ENCODE results near the gene DGAT2. TPM values are rescaled to one million over a fixed set of nuclear protein-coding genes. Genes with fewer than 3 reads are reported as not detected.
A peak's percentile ranks its signal among the peaks of the same experiment; 100 is the strongest.

Gene DGAT2
- polyA plus RNA-seq, 2 donors, result 13.4 to 17.2 TPM

DNA sequence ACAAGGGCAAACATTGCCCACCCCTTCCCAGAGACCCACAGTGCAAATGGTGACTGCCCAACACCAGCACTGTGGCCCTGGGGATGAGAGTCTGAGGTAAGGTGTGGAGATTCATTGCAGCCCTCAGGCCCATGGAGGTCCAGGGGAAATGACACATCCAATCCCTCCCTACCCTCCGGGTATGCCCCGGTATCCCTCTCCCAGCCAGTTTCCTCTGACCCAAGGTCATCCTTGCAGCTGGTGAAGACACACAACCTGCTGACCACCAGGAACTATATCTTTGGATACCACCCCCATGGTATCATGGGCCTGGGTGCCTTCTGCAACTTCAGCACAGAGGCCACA, 27.5 kb downstream of the DGAT2 start:
- H3K9me3 ChIP-seq (ENCODE audit: control insufficient read depth in 2 of 2, insufficient read depth in 1 of 2, low read depth in 1 of 2, low read length in 1 of 2), result no peaks in the 10 kb centered on the region

DNA sequence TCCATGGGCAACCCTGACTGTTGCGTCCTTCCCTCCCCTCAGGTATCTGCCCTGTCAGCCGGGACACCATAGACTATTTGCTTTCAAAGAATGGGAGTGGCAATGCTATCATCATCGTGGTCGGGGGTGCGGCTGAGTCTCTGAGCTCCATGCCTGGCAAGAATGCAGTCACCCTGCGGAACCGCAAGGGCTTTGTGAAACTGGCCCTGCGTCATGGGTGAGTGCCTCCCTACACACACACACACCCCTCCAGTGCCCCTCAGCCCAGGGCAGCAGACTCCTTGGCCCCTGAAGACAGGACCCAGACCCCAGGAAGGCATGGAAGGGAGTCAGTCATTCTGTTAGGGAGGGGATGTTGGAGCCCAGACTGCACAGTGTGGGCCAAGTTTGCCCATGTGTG, 28.5 kb downstream of the DGAT2 start:
- H3K9me3 ChIP-seq (ENCODE audit: control insufficient read depth in 2 of 2, insufficient read depth in 1 of 2, low read depth in 1 of 2, low read length in 1 of 2), result no peaks in the 10 kb centered on the region
- H3K27me3 ChIP-seq (ENCODE audit: control insufficient read depth in 1 of 2, insufficient read depth in 2 of 2, low read length in 2 of 2), result no peaks in the 10 kb centered on the region
- 81 to 83% methylated on average over 8 of the region's 8 CpGs for WGBS, 2 donors
- no peak overlapping the region for H3K27ac ChIP-seq (ENCODE audit: low read depth in 2 of 2, low read length in 1 of 2)
- peaks cover 0 to 3% of the 10 kb centered on the region in 2 donors for H3K36me3 ChIP-seq (ENCODE audit: control insufficient read depth in 2 of 2, insufficient read depth in 2 of 2, low read length in 1 of 2)
- peaks cover 8 to 13% of the 10 kb centered on the region in 2 donors for H3K4me1 ChIP-seq (ENCODE audit: control insufficient read depth in 2 of 2, insufficient read depth in 2 of 2, low read length in 1 of 2)
- no peak overlapping the region for H3K4me3 ChIP-seq (ENCODE audit: low read depth in 1 of 2, low read length in 2 of 2)

More for the DNA sequence above, 27.5 kb downstream of the DGAT2 start:
- peaks cover 0 to 3% of the 10 kb centered on the region in 2 donors for H3K36me3 ChIP-seq (ENCODE audit: control insufficient read depth in 2 of 2, insufficient read depth in 2 of 2, low read length in 1 of 2)
- WGBS, 2 donors, result 80 to 94% methylated on average over 2 of the region's 2 CpGs
- H3K27ac ChIP-seq (ENCODE audit: low read depth in 2 of 2, low read length in 1 of 2), result no peak overlapping the region
- no peak overlapping the region for H3K4me3 ChIP-seq (ENCODE audit: low read depth in 1 of 2, low read length in 2 of 2)
- peaks cover 4 to 10% of the 10 kb centered on the region in 2 donors for H3K4me1 ChIP-seq (ENCODE audit: control insufficient read depth in 2 of 2, insufficient read depth in 2 of 2, low read length in 1 of 2)
- H3K27me3 ChIP-seq (ENCODE audit: control insufficient read depth in 1 of 2, insufficient read depth in 2 of 2, low read length in 2 of 2), result no peaks in the 10 kb centered on the region

DNA sequence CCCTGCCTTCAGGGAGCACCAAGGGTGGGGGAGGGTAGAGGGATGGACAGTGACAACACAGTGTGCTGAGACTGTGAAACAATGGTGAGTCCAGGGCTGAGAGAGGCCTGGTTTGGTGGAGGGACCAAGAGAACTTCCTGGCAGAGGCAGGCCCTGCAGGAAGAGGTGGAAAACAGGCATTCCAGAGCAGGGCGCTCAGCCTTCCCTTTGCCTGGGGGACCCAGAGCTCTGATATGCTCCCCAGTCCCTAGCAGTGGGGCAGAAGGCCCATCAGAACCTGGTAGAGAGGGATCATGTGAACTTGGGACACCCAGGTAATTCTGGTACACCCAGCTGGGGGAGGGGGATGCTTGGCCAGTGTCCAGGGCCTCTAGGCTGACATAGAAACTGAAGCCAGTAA, 29.2 kb downstream of the DGAT2 start:
- Histone ChIP-seq H3K4me3 (ENCODE audit: low read depth in 1 of 2, low read length in 2 of 2) (no peak overlapping the region), H3K9me3 (ENCODE audit: control insufficient read depth in 2 of 2, insufficient read depth in 1 of 2, low read depth in 1 of 2, low read length in 1 of 2) (no peaks in the 10 kb centered on the region), H3K36me3 (ENCODE audit: control insufficient read depth in 2 of 2, insufficient read depth in 2 of 2, low read length in 1 of 2) (peaks cover 0 to 3% of the 10 kb centered on the region in 2 donors), H3K27ac (ENCODE audit: low read depth in 2 of 2, low read length in 1 of 2) (no peak overlapping the region), H3K4me1 (ENCODE audit: control insufficient read depth in 2 of 2, insufficient read depth in 2 of 2, low read length in 1 of 2) (peaks cover 8 to 13% of the 10 kb centered on the region in 2 donors), H3K27me3 (ENCODE audit: control insufficient read depth in 1 of 2, insufficient read depth in 2 of 2, low read length in 2 of 2) (no peaks in the 10 kb centered on the region)
- 98 to 100% methylated on average over 1 of the region's 1 CpG for WGBS, 2 donors

DNA sequence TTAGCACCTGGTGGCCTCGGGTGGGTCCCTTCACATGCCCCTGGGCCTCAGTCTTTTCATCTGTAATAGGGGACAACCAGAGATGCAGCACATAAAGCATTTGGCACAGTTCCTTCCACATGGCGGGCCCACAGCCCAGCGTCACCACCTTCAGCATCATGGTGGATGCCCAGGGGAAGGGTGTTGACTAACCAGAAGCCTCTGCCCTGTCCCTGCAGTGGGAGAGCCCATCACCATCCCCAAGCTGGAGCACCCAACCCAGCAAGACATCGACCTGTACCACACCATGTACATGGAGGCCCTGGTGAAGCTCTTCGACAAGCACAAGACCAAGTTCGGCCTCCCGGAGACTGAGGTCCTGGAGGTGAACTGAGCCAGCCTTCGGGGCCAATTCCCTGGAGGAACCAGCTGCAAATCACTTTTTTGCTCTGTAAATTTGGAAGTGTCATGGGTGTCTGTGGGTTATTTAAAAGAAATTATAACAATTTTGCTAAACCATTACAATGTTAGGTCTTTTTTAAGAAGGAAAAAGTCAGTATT, 31.6 kb downstream of the DGAT2 start:
- Histone ChIP-seq H3K27me3 (ENCODE audit: control insufficient read depth in 1 of 2, insufficient read depth in 2 of 2, low read length in 2 of 2) (no peaks in the 10 kb centered on the region), H3K27ac (ENCODE audit: low read depth in 2 of 2, low read length in 1 of 2) (no peak overlapping the region), H3K4me1 (ENCODE audit: control insufficient read depth in 2 of 2, insufficient read depth in 2 of 2, low read length in 1 of 2) (peaks cover 8 to 13% of the 10 kb centered on the region in 2 donors), H3K9me3 (ENCODE audit: control insufficient read depth in 2 of 2, insufficient read depth in 1 of 2, low read depth in 1 of 2, low read length in 1 of 2) (no peaks in the 10 kb centered on the region), H3K36me3 (ENCODE audit: control insufficient read depth in 2 of 2, insufficient read depth in 2 of 2, low read length in 1 of 2) (peaks cover 0 to 3% of the 10 kb centered on the region in 2 donors), H3K4me3 (ENCODE audit: low read depth in 1 of 2, low read length in 2 of 2) (no peak overlapping the region)
- WGBS, 2 donors, result 96 to 98% methylated on average over 8 of the region's 8 CpGs

DNA sequence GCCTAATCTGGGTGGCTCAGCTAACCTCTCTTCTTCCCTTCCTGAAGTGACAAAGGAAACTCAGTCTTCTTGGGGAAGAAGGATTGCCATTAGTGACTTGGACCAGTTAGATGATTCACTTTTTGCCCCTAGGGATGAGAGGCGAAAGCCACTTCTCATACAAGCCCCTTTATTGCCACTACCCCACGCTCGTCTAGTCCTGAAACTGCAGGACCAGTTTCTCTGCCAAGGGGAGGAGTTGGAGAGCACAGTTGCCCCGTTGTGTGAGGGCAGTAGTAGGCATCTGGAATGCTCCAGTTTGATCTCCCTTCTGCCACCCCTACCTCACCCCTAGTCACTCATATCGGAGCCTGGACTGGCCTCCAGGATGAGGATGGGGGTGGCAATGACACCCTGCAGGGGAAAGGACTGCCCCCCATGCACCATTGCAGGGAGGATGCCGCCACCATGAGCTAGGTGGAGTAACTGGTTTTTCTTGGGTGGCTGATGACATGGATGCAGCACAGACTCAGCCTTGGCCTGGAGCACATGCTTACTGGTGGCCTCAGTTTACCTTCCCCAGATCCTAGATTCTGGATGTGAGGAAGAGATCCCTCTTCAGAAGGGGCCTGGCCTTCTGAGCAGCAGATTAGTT, 32.3 kb downstream of the DGAT2 start:
- 46 to 64% methylated on average over 6 of the region's 6 CpGs for WGBS, 2 donors
- Histone ChIP-seq H3K4me3 (ENCODE audit: low read depth in 1 of 2, low read length in 2 of 2) (no peak overlapping the region), H3K9me3 (ENCODE audit: control insufficient read depth in 2 of 2, insufficient read depth in 1 of 2, low read depth in 1 of 2, low read length in 1 of 2) (no peaks in the 10 kb centered on the region), H3K27me3 (ENCODE audit: control insufficient read depth in 1 of 2, insufficient read depth in 2 of 2, low read length in 2 of 2) (no peaks in the 10 kb centered on the region), H3K27ac (ENCODE audit: low read depth in 2 of 2, low read length in 1 of 2) (peak overlapping the region in 1 of 2 donors; percentile 58), H3K4me1 (ENCODE audit: control insufficient read depth in 2 of 2, insufficient read depth in 2 of 2, low read length in 1 of 2) (peaks cover 8 to 13% of the 10 kb centered on the region in 2 donors), H3K36me3 (ENCODE audit: control insufficient read depth in 2 of 2, insufficient read depth in 2 of 2, low read length in 1 of 2) (peaks cover 0 to 3% of the 10 kb centered on the region in 2 donors)

DNA sequence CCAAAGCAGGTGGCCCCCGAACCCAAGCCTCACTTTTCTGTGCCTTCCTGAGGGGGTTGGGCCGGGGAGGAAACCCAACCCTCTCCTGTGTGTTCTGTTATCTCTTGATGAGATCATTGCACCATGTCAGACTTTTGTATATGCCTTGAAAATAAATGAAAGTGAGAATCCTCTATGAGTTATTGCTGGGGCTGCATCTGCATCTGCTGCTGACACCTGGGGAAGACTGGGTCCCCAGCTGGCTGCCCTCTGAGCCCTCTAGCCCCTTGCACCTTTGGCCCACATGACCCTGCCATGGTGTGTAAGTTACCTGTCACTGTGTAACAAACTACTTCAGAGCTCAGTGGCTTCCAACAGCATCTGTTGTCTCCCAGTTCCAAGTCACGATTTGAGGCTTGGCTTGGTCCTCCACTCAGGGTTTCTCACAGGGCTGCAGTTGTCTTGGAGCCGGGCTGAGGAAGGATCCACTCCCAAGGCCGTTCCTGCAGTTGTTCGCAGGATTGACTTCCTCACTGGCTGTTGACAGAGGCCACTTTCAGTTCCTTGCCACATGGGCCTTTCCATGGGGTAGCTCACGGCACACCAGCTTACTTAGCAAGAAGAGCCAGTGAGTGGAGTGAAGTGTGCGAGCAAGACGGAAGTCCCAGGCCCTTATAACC, 32.9 kb downstream of the DGAT2 start:
- H3K4me3 ChIP-seq (ENCODE audit: low read depth in 1 of 2, low read length in 2 of 2), result no peak overlapping the region
- H3K36me3 ChIP-seq (ENCODE audit: control insufficient read depth in 2 of 2, insufficient read depth in 2 of 2, low read length in 1 of 2), result peaks cover 0 to under 1% of the 10 kb centered on the region in 2 donors
- H3K27me3 ChIP-seq (ENCODE audit: control insufficient read depth in 1 of 2, insufficient read depth in 2 of 2, low read length in 2 of 2), result no peaks in the 10 kb centered on the region
- WGBS, 2 donors, result 85 to 86% methylated on average over 9 of the region's 9 CpGs
- H3K9me3 ChIP-seq (ENCODE audit: control insufficient read depth in 2 of 2, insufficient read depth in 1 of 2, low read depth in 1 of 2, low read length in 1 of 2), result no peaks in the 10 kb centered on the region
- H3K4me1 ChIP-seq (ENCODE audit: control insufficient read depth in 2 of 2, insufficient read depth in 2 of 2, low read length in 1 of 2), result peaks cover 8 to 13% of the 10 kb centered on the region in 2 donors
- H3K27ac ChIP-seq (ENCODE audit: low read depth in 2 of 2, low read length in 1 of 2), result no peak overlapping the region

DNA sequence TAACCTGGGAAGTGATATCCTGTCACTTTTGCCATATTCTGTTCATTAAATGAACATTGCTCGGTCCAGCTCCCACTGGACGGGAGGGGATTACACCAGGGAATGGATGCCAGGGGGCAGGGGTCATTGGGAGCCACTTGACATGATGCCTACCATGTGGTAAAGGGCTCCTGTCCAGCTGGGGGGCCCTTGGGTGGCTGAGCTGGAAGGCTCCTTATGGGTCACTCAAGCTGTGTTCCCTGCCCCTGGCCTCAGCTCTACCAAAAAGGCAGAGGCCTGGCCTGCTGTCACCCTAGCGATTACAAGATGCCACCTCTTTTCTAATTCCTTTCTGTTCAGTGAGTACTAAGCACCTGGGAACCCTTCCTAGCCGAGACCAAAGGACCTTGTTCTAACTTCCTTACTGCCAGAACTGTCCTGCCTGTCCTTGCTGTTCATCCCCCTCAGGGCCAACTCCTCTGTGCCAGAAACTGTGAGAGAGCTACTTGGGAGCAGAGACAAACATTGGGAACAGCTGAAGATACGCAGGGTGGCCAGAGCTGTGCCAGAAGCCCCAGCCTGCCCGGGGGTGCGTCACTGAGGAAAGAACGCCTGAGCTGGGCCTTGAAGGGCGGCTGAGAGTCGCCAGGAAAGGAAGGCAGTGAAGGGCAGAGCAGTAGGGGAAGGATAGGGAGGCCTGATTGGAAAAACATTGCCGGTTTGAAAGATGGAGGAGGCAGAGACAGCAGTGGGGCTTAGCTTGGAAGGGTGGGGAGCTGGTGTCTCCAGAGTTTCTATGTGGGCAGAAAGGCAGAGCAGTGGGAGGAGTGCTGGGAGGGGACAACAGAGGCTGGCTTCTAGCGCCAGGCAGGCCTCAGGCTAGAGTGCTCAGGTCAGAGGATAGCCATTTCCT, 33.7 kb downstream of the DGAT2 start:
- 86 to 87% methylated on average over 12 of the region's 12 CpGs for WGBS, 2 donors
- Histone ChIP-seq H3K36me3 (ENCODE audit: control insufficient read depth in 2 of 2, insufficient read depth in 2 of 2, low read length in 1 of 2) (no peaks in the 10 kb centered on the region), H3K9me3 (ENCODE audit: control insufficient read depth in 2 of 2, insufficient read depth in 1 of 2, low read depth in 1 of 2, low read length in 1 of 2) (no peaks in the 10 kb centered on the region), H3K4me1 (ENCODE audit: control insufficient read depth in 2 of 2, insufficient read depth in 2 of 2, low read length in 1 of 2) (peaks cover 8 to 13% of the 10 kb centered on the region in 2 donors), H3K27me3 (ENCODE audit: control insufficient read depth in 1 of 2, insufficient read depth in 2 of 2, low read length in 2 of 2) (no peaks in the 10 kb centered on the region), H3K4me3 (ENCODE audit: low read depth in 1 of 2, low read length in 2 of 2) (no peak overlapping the region), H3K27ac (ENCODE audit: low read depth in 2 of 2, low read length in 1 of 2) (no peak overlapping the region)

DNA sequence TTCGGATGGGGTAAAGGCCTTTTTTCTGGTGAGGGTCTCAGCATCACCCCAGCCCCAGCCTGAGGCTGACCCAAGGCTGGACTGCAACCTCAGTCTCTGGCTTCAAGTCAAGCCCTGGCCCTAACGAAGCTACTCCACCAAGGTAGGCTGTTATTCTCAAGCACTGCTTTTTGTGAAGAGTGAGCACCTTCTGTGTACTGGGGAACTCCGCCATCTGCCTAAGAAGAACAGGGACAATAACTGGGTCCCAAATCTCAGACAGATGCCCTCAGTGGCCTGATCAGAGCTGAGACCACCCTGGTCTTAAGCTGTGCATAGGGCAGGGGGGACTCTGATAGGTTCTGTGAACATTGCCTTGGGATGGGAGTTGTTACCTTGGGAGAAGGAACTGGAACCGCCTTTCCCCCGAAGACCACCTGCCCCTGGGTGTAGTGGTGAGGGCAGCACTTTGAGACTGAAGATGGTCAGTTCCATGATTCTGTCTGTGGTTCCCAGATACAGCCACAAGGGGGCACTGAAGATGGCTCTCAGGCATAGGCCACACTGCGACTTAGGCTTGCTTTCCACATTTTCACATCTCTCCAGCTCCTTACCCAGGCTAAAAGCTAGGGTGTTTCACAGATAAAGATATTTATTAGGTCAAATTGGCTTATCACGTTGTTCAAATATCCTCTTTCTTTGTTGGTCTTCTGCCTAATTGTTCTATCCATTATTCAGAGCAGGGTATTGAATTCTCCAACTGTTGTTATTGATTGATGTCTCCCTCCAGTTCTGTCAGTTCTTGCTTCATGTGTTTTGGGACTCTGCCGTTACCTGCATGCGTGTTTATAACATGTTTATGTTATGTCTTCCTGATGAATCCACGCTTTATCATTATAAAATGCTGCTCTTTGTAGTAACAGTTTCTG, 34.6 kb downstream of the DGAT2 start:
- Histone ChIP-seq H3K9me3 (ENCODE audit: control insufficient read depth in 2 of 2, insufficient read depth in 1 of 2, low read depth in 1 of 2, low read length in 1 of 2) (no peaks in the 10 kb centered on the region), H3K36me3 (ENCODE audit: control insufficient read depth in 2 of 2, insufficient read depth in 2 of 2, low read length in 1 of 2) (no peaks in the 10 kb centered on the region), H3K27me3 (ENCODE audit: control insufficient read depth in 1 of 2, insufficient read depth in 2 of 2, low read length in 2 of 2) (no peaks in the 10 kb centered on the region), H3K27ac (ENCODE audit: low read depth in 2 of 2, low read length in 1 of 2) (no peak overlapping the region), H3K4me3 (ENCODE audit: low read depth in 1 of 2, low read length in 2 of 2) (no peak overlapping the region), H3K4me1 (ENCODE audit: control insufficient read depth in 2 of 2, insufficient read depth in 2 of 2, low read length in 1 of 2) (peaks cover 8 to 13% of the 10 kb centered on the region in 2 donors)
- 48 to 50% methylated on average over 10 of the region's 10 CpGs for WGBS, 2 donors

Measured in esophagus (tissue), 2 donors.